ENCODE measurements around the gene SLC35F3.

DNA sequence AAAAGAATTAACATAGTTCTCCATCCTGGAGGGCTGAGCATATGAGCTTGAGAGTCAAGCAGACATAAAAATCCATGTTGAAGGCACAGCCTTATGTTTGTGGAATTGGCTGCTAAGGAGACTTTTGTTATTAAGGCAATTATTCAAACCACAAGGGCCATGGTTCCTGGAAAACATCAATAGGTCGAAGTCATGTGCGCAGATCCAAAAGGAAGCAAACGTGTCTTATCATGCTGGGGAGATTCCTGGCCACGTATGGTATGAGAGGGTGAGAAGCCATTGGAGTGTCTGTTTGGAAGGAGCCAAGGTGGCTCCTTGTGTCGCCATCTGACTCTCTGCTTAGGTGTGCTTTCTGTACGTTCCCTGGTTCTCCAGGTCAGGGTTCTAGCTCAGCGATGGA, 406.9 kb downstream of the SLC35F3 start:
- TF ChIP-seq CTCF (IDR thresholded peaks at IDR 0.05) (no peak), POLR2A (IDR thresholded peaks at IDR 0.05) (no peak)

All from Peyer's patch (tissue), 4 donors.